B cell (primary cell): ENCODE results near the gene RBM34.

Experiments used
- EZH2 ChIP-seq: IDR thresholded peaks from 2 replicates; pipeline ENCODE4 v1.6.1; 2012; ENCODE audit warnings: borderline replicate concordance, low read depth, mild to moderate bottlenecking, moderate library complexity, low read length; ENCODE audit not compliant: insufficient read depth, poor library complexity, severe bottlenecking
- TF ChIP-seq, protein P1 (sequence below): fragments of 200-600 bp; IDR thresholded peaks from one replicate; pipeline ENCODE4 v1.8.0; 2022; ENCODE audit warnings: antibody characterized with exemption, mild to moderate bottlenecking

DNA sequence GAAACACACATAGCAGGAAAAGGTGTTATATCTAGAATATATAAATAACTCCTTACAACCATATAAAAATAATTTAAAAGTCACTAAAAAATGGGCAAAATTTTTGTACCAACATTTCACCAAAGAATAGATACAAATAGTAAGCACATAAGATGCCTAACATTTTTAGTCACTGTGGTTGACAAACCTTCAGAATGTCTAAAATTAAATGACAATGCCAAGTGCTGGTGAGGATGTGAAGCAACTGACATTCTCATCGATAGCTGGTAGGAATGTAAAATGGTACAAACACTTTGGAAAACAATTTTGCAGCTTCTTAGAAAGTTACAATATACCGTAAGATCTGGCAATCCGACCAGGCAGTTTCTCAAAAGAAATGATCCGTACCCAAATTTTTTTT, 18.1 kb downstream of the RBM34 start:
- TF ChIP-seq, protein P1, sequence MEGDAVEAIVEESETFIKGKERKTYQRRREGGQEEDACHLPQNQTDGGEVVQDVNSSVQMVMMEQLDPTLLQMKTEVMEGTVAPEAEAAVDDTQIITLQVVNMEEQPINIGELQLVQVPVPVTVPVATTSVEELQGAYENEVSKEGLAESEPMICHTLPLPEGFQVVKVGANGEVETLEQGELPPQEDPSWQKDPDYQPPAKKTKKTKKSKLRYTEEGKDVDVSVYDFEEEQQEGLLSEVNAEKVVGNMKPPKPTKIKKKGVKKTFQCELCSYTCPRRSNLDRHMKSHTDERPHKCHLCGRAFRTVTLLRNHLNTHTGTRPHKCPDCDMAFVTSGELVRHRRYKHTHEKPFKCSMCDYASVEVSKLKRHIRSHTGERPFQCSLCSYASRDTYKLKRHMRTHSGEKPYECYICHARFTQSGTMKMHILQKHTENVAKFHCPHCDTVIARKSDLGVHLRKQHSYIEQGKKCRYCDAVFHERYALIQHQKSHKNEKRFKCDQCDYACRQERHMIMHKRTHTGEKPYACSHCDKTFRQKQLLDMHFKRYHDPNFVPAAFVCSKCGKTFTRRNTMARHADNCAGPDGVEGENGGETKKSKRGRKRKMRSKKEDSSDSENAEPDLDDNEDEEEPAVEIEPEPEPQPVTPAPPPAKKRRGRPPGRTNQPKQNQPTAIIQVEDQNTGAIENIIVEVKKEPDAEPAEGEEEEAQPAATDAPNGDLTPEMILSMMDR: no peak
- no peak for TF ChIP-seq EZH2
